Endothelial cell of hepatic sinusoid (primary cell): ENCODE data around the gene ARHGAP29.

Experiments
- in situ Hi-C: cut with HindIII; loops from 2 replicates; pipeline ENCODE4 v1.10.0; 2017; ENCODE audit warnings: low sequenced_read_pairs

The ARHGAP29 gene

GRCh38 chr1:94236013-94236491, 1.3 kb downstream of the ARHGAP29 start:
- in situ Hi-C loops, result no loop called here

- in situ Hi-C loops, result no loop called here
Measured at GRCh38 chr1:94235189-94236012, 2.0 kb downstream of the ARHGAP29 start.

GRCh38 chr1:94234615-94235014, 2.8 kb downstream of the ARHGAP29 start:
- in situ Hi-C loops, result no loop called here

GRCh38 chr1:94231746-94232145, 5.6 kb downstream of the ARHGAP29 start:
- in situ Hi-C loops, result no loop called here

- in situ Hi-C loops, result no loop called here
Measured at GRCh38 chr1:94230920-94231319, 6.5 kb downstream of the ARHGAP29 start.

GRCh38 chr1:94228640-94229375, 8.6 kb downstream of the ARHGAP29 start:
- in situ Hi-C loops, result no loop called here

GRCh38 chr1:94227624-94228023, 9.8 kb downstream of the ARHGAP29 start:
- in situ Hi-C loops, result no loop called here

GRCh38 chr1:94225845-94226244, 11.5 kb downstream of the ARHGAP29 start:
- in situ Hi-C loops, result no loop called here

GRCh38 chr1:94218332-94218731, 19.1 kb downstream of the ARHGAP29 start:
- in situ Hi-C loops, result no loop called here

GRCh38 chr1:94215955-94216354, 21.4 kb downstream of the ARHGAP29 start:
- in situ Hi-C loops, result no loop called here

- in situ Hi-C loops, result no loop called here
Measured at GRCh38 chr1:94209982-94210381, 27.4 kb downstream of the ARHGAP29 start.

- in situ Hi-C loops, result no loop called here
Measured at GRCh38 chr1:94209425-94209824, 28.0 kb downstream of the ARHGAP29 start.

- in situ Hi-C loops, result no loop called here
Measured at GRCh38 chr1:94207695-94208094, 29.7 kb downstream of the ARHGAP29 start.

- in situ Hi-C loops, result no loop called here
Measured at GRCh38 chr1:94205639-94206038, 31.7 kb downstream of the ARHGAP29 start.

GRCh38 chr1:94202241-94202640, 35.1 kb downstream of the ARHGAP29 start:
- in situ Hi-C loops, result no loop called here

- in situ Hi-C loops, result no loop called here
Measured at GRCh38 chr1:94199398-94199797, 38.0 kb downstream of the ARHGAP29 start.

- in situ Hi-C loops, result no loop called here
Measured at GRCh38 chr1:94194079-94194865, 43.1 kb downstream of the ARHGAP29 start.

- in situ Hi-C loops, result no loop called here
Measured at GRCh38 chr1:94193128-94193527, 44.3 kb downstream of the ARHGAP29 start.

GRCh38 chr1:94191216-94191615, 46.2 kb downstream of the ARHGAP29 start:
- in situ Hi-C loops, result no loop called here

- in situ Hi-C loops, result no loop called here
Measured at GRCh38 chr1:94186946-94187345, 50.4 kb downstream of the ARHGAP29 start.

GRCh38 chr1:94183197-94183815, 54.1 kb downstream of the ARHGAP29 start:
- in situ Hi-C loops, result no loop called here
